ENCODE measurements around the gene UROD.

Gene UROD

DNA sequence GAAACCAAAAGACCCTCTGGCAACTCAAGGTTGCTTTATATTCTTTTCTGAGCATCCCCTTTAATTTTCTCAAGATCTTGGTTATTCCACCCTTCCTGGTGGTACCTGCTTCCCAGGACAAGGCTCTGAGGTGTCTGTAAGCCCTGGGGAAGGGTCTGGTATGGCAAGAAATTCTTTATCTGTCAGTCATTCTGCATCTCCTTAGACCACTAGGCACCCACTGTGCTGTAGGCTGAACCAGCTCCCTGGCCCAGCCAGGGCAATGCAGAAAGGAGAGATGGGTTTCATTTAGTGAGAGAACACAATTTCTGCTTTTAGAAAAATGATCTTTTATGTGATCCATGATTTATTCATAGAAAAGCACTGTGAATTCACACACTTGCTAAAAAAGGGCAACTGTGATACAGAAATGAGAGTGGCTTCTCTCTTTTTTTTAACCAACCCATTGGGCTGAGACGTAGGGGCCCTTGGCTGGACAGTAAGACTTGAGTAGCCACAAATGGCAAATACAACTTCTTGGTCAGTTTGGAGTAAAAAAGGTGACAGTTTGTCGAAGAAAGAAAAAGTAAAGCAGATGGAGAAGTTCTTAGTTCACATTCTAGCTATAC, 4.1 kb downstream of the UROD start:
- peaks cover 3% of the 10 kb centered on the region; the same call in 1 of the 2 replicates for H3K4me1 ChIP-seq
- TF ChIP-seq, protein P1, sequence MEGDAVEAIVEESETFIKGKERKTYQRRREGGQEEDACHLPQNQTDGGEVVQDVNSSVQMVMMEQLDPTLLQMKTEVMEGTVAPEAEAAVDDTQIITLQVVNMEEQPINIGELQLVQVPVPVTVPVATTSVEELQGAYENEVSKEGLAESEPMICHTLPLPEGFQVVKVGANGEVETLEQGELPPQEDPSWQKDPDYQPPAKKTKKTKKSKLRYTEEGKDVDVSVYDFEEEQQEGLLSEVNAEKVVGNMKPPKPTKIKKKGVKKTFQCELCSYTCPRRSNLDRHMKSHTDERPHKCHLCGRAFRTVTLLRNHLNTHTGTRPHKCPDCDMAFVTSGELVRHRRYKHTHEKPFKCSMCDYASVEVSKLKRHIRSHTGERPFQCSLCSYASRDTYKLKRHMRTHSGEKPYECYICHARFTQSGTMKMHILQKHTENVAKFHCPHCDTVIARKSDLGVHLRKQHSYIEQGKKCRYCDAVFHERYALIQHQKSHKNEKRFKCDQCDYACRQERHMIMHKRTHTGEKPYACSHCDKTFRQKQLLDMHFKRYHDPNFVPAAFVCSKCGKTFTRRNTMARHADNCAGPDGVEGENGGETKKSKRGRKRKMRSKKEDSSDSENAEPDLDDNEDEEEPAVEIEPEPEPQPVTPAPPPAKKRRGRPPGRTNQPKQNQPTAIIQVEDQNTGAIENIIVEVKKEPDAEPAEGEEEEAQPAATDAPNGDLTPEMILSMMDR (IDR thresholded peaks at IDR 0.05; ENCODE audit: low read depth, low read length) = no peak
- H3K36me3 ChIP-seq = no peaks in the 10 kb centered on the region
- H3K4me3 ChIP-seq (ENCODE audit: low read depth, low read length) = no peak overlapping the region
- H3K27me3 ChIP-seq = no peaks in the 10 kb centered on the region
- no peak for DNase-seq
- no peaks in the 10 kb centered on the region for H3K9me3 ChIP-seq

DNA sequence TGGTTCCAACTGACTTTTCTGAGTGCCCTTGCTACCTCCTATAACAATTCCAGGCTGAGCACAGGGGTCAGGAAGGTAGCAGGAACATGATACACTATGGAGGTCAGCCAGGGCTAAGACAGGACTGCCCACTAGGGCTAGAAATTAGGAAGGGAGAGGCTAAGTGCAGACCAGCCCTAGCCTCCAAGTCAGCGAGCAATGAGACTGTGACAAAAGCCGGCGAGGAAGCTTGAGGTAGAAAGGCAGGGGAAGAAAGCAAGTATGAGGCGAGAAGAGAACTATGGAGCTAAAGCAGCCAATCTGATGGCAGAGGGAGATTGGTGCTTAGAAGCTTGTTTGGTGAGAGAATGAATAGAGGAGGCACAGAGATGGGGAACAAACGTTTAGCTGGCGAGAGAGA, 4.7 kb downstream of the UROD start:
- no peak for DNase-seq
- no peak overlapping the region for H3K4me3 ChIP-seq (ENCODE audit: low read depth, low read length)
- no peaks in the 10 kb centered on the region for H3K27me3 ChIP-seq
- TF ChIP-seq, protein P1 (IDR thresholded peaks at IDR 0.05; ENCODE audit: low read depth, low read length) = no peak
- no peaks in the 10 kb centered on the region for H3K9me3 ChIP-seq
- H3K36me3 ChIP-seq = no peaks in the 10 kb centered on the region
- H3K4me1 ChIP-seq = no peaks in the 10 kb centered on the region

DNA sequence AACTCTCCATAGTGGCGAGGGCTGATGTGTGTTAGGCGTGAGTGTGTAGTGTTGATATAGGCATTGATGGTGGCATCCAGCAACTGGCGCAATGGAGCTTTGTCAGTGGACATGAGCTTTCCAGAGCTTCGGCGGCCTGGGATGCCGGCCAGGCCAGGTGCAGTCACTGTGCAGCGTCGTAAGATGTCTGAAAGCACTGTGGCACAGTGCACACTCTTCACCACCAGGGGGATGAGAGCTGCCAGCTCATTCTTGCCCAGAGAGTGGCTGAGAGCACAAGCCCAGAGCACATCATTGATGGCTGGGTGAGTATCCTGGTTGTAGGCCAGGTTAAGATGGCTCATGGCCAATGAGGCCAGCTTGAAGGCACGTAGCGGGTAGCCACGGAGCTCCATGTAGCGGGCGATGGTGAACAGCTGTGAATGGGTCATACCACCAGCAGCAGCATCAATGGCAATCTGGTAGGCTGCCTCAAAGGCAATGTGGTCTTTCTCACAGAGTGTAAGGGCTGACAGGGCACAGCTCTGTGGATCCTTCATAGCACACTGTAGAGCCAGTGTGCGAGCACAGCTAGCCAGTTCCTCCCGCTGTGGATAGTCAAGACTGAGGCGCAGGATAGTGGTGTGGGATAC, 6.7 kb downstream of the UROD start:
- TF ChIP-seq, protein P1 (IDR thresholded peaks at IDR 0.05; ENCODE audit: low read depth, low read length) = peak; percentile 78
- H3K36me3 ChIP-seq = no peaks in the 10 kb centered on the region
- peak; percentile 60 for DNase-seq

DNA sequence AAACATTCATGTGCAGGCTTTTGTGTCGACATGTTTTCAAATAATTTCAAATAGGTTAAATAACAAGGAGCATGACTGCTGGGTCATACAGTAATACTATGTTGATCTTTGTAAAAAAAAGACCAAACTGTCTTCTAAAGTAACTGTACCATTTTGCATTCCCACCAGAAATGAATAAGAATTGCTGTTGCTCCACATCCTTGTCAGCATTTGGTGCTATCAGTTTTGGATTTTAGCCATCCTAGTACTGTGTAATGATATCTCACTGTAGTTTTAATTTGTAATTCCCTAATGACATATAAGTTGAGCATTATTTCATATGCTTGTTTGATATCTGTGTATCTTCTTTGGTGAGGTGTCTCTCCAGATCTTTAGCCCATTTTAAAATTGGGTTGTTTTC, 11.6 kb downstream of the UROD start:
- Histone ChIP-seq H3K4me3 (ENCODE audit: low read depth, low read length) (no peak overlapping the region), H3K36me3 (no peaks in the 10 kb centered on the region), H3K9me3 (no peaks in the 10 kb centered on the region), H3K27me3 (no peaks in the 10 kb centered on the region), H3K4me1 (no peaks in the 10 kb centered on the region)
- TF ChIP-seq, protein P1 (IDR thresholded peaks at IDR 0.05; ENCODE audit: low read depth, low read length) = no peak
- no peak for DNase-seq

More for the DNA sequence above, 6.7 kb downstream of the UROD start:
- no peak overlapping the region for H3K4me3 ChIP-seq (ENCODE audit: low read depth, low read length)
- H3K9me3 ChIP-seq = no peaks in the 10 kb centered on the region
- no peaks in the 10 kb centered on the region for H3K4me1 ChIP-seq
- H3K27me3 ChIP-seq = no peaks in the 10 kb centered on the region

DNA sequence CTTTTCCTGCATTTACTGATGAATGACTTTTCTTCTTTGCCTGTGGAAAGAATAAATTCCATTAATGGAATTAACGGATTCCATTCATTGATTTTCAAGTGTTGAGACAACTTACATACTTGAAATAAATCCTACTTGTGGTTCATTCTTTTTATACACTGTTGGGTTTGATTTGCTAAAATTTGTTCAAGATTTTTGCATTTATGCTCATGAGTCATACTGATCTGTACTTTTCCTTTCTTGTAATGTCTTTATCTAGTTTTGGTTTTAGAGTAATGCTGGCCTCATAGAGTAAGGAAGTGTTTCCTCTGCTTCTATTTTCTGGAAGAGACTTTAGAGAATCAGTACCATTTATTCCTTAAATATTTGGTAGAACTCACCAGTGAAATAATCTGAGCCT, 14.4 kb downstream of the UROD start:
- TF ChIP-seq, protein P1 (IDR thresholded peaks at IDR 0.05; ENCODE audit: low read depth, low read length) = no peak
- no peak for DNase-seq
- no peaks in the 10 kb centered on the region for H3K27me3 ChIP-seq
- no peak overlapping the region for H3K4me3 ChIP-seq (ENCODE audit: low read depth, low read length)
- no peaks in the 10 kb centered on the region for H3K9me3 ChIP-seq
- H3K4me1 ChIP-seq = no peaks in the 10 kb centered on the region
- no peaks in the 10 kb centered on the region for H3K36me3 ChIP-seq

DNA sequence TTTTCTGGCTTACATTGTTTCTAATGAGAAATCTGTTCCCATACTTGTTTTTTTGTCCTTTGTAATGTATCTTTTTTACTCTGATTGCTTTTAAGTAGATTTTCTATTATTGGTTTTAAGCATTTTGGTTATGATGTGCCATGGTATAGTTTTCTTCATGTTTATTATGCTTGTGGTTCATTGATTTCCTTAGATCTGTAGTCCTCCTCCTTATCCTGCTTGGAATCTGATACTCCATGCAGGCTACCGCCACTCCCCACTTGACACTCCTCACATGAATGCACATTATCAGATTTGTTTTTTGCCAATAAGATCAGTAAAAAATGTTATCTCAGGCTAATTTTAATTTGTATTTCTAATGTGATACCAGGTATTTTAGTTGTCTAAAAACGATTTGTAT, 20.8 kb downstream of the UROD start:
- Histone ChIP-seq H3K4me3 (ENCODE audit: low read depth, low read length) (no peak overlapping the region), H3K9me3 (no peaks in the 10 kb centered on the region), H3K27me3 (no peaks in the 10 kb centered on the region), H3K36me3 (no peaks in the 10 kb centered on the region), H3K4me1 (no peaks in the 10 kb centered on the region)
- no peak for DNase-seq
- TF ChIP-seq, protein P1 (IDR thresholded peaks at IDR 0.05; ENCODE audit: low read depth, low read length) = no peak

Measured in BE2C (cell line).